IPS-NIHi11 (cell line): ENCODE measurements around the gene PDE4D.

Experiments used
- DNase-seq: peaks from one replicate; pipeline ENCODE4 v3.0.0; 2012; ENCODE audit warnings: mixed read lengths, low spot score

Gene PDE4D

DNA sequence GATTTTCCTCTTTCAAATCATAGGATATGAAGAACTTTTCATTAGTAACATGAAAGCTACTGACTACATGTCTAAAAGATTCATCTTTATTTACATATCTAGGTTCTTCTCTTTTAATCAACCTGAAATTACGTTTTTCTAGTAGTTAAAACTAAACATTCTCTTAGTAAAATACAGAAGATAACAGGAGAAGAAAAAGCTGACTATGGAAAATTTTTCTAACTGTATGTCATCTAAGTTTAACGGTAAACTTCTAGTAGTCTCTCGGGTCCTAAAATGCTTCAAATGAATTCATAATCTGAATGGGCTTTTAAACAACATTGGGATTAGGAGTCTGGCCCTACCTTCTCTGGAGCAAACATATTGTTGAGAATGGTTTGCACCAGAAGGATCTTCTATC lies 151.9 kb downstream of the PDE4D start:
- DNase-seq = no peak

DNA sequence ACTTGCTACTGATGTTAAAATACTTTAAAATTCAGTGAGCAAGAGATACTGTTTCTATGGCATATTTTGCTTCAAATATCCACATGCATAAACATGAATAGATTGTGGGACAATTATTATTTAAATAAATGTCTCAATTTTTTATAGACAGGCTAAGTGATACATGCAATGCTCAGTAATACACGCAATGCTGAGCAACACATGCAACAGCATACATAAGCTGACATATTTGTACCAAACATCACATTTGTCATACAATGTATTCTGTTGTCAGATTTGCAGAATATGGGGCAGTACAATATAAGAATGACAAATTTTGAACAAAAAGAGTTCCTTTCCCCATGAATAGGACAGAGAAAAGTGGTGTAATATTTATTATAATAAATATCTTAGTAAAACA lies 155.5 kb downstream of the PDE4D start:
- DNase-seq = no peak

DNA sequence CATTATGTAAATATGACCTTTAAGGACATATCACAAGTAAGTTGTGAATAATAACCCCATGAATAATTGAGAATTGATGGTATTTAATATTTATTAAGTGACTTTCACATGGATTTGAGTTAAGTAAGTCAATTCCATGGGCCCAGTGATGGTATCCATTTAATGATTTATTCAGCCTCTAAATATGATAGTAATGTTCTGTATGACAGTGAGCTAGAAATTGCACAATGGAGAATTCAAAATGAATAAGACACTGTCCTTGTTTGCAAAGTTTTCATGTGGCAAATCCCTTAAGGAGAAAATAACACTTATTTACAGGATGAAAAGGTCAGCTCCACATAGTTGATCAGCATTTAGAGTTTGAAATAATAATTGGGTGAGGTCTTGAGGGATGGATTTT lies 160.7 kb downstream of the PDE4D start:
- no peak for DNase-seq

DNA sequence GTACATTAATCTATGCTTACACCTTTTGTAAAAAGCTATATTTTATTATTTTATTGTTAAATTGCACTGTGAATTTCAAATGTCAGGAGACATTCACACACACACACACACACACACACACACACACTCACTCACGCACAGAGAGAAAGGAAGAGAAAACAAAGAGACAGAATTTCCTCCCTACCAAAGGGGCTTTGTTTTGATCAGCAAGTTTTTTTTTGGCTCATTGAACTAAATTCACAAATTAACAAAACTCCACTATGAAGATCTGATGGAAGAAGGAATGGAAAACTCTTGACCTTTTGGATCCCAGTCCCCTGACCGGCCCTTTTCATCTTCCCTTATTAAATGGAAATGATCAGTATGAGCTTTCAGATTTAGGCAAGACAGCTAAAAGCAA lies 161.2 kb downstream of the PDE4D start:
- DNase-seq = no peak

DNA sequence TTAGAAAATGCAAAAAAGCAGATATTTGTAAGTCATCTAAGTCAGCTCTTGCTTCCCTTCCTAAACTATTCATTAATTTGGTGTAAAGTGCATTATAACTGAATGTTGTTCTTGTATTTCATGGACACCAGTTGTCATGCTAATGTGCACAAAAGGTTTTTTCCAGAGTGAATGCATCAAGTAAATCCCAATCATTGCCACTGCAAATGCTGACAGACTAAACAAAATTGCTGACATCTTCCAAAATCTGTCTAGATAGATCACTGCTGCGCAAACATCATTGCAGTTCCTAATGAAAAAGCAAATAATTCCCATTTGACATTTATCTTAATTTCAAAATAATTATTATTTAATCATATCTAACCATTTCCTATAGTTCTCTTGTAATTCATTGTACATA lies 161.7 kb downstream of the PDE4D start:
- no peak for DNase-seq

DNA sequence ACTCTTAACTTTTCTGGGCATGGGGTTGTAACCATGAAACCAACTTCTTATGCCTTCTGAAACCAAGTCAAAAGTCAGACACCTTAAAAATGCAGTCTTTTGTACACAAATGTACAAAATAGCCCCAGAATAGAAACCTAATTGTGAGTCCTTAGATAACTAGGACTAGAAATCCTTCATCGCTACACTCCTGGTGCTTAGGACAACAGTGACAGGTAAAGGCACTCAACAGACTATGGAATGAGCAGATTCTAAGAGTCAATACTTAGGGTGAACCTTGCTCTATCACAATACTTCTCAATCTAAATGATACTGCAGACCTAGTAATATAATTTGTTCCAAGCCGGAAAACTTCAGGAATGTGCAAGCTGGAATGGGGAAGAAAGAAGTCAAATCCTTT lies 163.7 kb downstream of the PDE4D start:
- no peak for DNase-seq

DNA sequence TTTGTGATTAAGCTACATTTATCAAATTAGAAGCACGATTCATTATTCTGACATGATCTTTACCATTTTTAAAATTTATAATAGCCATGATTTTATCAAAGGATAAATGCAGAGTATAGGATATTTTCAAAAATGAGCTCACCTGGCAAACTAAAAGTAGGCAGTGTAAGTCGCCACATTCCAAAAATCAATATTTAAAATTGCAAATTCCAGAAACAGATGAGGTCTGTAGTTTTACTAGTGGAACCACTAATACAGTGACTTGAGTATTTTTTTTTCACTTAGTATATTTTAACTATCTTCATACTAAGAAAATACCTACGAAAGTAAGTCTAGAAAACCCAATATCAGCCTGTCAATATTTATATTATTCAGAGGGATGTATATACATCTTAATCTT lies 164.2 kb downstream of the PDE4D start:
- no peak for DNase-seq

DNA sequence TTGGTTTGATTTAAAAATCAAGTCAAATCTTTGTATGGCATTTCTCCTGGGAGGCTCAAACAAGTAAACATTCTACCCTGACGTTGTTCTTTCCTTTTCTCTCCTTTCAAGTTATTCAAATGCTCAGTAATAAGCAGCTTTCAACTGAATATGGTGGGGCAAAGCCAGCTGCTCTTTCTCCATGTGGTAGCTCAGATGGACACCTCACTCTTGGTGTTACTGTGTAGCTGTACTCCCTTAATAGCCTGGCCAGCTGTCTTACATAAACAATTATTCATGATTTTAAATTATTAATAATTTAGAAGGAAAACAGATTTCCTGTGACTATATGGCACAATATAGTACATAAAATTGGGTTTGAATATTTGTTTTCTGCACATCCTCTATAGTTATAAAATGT lies 165.2 kb downstream of the PDE4D start:
- DNase-seq = no peak

DNA sequence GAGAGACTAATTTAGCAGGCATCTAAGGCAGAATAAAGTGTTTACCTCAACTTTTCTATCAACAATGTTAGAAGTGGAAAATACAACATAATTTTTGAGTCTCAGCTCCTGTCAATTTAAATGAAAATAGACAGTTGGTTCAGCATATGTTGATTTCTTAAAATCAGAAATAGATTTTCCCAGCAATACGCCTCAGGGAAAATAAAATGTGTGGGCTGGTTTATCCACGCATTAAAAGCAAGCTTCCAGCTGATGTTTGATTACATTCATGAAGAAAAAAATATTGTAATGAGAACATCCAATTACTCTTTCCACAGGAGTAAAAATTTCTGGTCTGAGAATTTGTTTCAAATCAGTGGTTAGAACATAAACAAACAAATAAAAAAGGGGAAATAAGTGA lies 166.3 kb downstream of the PDE4D start:
- DNase-seq = no peak

DNA sequence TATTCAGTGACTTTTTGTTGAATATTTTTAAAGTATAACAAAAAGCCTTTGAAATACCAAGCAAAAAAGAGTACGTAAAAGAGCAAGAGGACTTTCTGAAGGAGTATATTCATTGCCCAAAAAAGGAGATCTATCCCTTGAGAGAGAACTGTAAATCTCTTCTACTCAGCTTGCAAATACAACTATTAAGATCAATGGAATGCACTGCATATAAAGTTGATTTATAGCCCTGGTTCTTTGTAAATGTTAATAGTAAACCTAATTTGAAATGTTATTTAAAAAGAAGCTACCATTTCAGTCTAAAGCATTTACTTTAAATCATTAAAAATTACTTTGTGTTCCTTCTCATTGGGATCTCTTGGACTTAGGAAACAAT lies 168.1 kb downstream of the PDE4D start:
- DNase-seq = no peak

DNA sequence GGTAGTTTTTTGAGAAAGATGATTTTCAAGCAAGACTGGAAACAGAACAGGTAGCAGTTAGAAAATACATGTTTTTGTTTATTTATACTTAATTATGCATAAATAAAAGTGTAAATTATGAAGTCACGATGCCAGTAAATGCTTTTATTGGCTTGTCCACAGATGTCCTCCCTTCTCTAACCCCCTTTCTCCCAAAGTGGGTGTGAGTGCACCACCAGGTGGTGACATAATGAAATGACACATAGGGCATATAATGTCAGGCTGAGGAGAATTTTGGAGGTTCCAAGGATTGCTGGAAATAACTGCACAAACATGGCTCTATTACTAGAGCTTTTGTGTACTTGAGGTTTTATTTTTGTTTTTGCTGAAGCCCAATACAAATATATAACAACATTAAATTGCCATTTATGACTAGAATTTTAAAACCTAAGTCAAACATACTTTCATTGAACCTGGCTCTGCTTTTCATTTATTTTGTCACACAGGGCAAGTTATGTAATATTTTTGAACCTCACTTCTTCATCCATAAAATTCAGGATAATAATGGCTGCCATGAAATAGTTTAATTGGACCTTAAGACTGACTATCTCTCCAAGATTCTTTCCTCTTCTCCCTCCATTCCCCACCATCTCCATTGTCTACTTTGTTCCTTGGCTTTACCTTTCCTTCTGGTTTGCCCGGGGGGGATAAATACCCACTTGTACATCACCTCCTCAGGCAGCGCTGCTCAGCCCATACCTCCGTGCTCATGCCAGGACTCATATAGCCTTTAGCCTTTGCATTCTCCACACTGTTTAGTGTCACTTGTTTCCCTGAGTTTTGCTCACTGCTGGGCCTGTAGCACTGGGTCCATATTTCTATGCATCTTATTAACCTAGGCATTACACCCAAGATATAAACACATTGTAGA lies 168.8 kb downstream of the PDE4D start:
- peak; percentile 75 for DNase-seq

DNA sequence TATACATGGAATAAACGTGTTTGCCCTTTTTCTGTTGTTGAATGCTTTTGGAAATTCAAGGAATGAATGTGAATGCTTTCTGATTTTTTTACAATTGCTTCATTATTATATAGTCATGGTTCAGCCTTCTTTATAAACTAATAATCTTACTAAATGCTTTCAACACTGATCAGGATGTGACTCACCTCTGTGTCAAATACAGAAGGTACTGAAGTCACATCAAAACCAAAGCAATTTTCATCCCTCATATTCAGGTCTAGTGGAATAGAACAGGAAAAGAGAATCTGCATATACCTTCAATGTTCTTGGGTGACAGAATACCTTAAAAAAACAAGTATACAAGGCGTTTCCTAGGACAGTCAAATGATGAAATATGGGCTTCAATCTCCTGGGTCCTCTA lies 170.7 kb downstream of the PDE4D start:
- no peak for DNase-seq

DNA sequence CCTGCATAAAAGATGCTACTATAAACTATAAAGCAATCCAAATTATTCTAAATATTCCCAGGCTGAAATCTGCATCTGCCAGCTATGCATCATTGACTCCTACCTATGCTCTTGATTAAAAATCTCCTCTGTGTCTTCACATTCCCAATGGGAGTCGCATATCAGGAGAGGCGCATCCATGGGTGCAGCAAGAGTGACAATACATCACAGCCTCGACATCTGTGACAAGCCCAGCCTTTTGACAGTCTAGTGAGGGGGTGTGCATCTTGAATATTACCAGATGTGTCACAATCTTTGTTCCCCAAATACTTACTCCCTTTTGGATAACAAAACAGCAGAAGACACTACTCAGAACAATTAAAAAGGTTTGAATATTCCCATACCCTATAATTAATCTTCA lies 171.8 kb downstream of the PDE4D start:
- no peak for DNase-seq

DNA sequence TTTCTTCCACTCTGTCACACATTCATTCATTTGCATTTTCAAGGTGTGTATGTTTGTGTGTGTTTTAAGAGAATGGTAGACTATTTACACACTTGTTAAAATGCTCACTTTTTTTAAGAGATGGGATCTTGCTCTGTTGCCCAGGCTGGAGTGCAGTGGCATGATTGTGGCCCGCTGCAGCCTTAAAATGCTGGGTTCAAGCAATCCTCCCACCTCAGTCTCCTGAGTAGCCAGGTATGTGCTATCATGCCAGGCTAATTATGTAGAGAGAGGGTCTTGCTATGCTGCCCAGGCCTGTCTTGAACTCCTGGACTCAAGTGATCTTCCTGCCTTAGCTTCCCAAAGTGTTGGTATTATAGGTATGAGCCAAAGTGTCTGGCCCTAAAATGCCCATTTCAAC lies 173.5 kb downstream of the PDE4D start:
- no peak for DNase-seq

DNA sequence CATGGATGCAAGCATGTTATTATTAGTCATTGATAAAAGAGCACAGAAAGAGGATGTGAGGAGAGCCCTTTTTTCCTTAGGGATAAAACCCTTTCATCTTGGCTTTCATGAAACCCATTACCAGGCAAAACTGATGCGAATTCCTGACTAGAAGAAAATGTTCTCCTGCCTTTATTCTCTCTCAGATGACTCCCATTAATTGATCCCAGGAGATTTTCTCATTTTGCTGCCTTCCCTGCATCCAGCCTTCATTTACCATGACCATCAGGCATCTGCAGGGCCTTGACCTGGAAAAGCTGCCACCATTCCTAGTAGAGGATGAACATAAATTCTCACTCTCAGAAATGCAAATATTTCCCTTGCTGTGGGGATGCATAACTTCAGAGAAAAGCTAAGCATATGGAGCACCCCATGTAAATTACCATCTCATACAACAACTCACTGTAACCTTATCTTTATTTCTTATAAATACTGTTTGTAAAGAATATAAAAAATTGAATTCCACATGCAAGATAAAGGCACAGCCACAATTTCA lies 176.5 kb downstream of the PDE4D start:
- DNase-seq = no peak

DNA sequence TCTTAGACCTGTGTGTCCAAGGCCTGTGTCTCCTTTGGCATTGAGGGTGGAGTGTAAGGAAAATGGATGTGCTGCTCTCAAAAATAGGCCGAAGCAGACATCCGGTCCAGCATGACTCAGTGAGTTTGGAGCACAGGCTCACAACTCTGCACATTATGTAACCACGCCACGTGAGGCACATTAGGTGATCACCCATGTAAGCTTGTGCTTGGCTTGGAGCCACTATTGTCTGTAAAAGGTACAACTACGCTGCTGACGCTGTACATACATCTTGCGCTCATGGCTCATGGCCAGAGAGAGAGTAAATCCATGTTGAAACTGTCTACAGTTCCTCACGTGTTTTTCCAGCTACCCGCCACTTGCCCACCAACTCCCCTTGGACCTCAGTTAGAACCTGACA lies 177.5 kb downstream of the PDE4D start:
- DNase-seq = no peak

DNA sequence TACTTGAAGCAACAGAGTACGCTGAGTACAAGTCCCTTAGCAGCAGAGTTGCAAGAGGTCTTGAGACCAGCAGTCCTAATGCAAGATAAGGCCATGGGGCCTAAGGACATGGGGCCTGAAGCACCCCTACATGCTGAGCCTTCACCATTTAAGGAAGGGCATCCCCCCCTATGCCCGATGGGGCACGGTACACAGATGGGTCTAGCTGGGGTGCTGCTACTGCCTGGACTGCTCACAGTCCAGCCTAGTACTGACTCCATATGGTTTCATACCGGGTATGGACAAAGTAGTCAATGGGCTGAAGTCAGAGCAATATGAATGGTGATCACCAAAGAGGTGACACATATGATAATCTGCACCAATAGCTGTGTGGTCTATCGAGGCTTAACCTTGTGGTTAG lies 178.3 kb downstream of the PDE4D start:
- no peak for DNase-seq

DNA sequence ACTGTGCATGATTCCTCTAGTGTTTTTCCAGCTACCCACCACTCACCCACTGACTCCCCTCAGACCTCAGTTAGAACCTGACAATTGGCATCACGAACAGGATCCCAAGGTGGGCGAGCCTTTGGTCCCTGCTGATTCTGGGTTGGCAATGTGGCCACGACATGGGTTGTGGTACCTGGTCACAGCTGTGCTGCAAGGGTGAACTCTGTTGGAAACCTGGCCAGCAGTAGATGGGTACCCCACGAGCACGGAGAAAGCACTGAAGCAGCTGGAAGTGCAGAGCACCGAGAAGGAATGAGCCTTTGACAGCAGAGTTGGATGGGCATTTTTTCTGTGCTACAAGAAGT lies 180.1 kb downstream of the PDE4D start:
- no peak for DNase-seq

DNA sequence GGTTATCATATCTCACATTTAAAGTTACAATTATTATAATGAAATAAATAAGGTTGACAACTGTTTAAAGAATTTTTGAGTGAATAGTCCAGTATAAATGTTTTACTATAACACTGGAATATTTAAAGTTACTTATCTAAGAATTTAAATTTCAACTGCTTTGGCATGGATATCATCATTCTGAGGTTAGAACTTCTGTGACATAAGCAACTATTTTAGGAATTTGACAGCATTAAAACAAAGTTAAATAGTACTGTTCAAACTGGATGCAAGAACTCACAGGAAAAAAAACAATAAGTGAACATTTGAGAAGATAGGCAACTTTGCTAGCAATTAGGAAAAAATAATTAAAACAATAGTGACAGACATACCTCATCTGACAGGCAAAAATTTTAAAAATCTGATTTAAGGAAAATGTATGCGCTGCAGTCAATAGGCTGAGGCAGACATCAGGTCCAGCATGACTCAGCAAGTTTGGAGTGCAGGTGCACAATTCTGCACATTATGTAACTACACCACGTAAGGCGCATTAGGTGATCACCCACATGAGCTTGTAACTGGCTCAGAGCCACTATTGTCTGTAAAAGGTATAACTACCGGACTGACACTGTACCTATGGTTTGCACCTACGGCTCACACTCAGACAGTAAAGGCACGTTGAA lies 180.6 kb downstream of the PDE4D start:
- DNase-seq = no peak

DNA sequence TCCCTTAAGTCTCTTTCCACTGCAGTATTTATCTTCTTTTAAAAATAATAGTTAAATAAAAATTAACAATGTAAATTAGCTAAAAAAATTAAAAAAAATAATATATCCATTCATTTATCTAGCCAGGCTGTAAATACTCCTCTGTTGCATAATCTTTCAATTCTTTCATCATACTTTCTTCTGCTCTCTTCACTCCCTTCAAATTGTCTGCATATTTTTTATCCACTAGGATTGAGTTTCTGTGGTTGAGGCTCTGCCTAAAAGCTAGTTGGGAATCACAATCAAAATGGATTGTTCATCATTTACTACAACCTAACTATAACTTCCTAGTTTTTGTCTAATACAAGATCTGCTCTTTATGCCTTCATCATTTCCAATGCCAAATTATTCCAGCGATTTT lies 182.2 kb downstream of the PDE4D start:
- no peak for DNase-seq

DNA sequence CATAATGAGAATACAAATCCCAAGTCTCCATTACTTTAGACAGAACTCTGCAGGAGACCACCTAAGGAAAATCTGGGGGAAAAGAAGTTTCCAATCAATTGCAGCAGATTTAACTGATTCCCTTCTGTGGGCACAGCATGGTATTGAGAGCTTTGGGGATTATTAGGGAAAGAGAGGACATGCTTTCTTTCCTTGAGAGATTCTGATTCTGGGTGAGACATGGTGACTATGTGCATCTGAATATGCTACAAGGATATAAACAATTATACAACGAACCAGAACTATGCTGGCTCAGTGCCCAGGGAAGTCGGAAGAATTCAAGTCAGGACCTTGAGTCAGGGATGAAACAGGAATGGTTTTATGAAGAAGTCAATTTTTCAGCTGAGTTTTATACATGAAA lies 183.7 kb downstream of the PDE4D start:
- DNase-seq = peak; percentile 10

DNA sequence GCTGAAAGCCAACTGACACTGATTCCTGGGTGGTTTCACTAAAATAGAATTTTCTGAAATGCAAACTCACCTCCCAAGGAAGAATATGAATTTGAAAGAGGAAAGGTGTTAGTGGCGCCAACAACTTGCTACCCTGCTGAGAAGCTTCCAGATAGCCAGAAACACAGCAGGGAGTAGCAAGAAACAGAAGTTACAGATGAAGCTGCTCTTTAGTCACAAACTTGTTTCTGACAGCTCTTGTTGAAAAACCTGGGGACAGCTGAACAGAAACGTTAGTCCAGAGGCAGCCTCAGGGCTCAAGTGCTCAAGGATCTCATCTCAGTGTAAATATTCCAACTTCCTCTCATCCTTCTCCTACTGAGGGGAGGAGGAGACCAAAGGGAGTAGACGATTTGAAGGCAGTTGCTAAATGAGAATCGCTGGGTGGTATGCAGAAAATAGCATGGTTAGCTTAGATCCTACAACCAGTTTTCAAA lies 184.1 kb downstream of the PDE4D start:
- DNase-seq = peak; percentile 47

DNA sequence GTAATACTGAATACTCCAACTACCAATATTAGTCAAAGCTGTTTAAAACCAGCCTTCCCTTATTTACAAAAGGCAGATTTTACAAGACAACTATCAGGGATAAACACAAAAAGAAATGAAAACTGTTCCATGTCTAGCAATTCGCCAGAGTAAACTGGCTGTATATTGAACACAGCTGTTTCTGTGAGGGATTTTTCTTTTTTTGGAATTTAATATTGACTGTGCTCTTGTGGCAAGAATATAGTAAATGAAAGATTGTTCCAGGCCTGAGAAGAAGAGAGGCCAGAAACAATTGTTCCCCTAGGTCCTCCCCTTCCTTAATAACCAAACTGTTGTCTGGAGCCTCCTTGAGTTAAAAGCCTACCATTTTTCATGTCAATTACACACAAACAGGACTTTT lies 188.6 kb downstream of the PDE4D start:
- no peak for DNase-seq

DNA sequence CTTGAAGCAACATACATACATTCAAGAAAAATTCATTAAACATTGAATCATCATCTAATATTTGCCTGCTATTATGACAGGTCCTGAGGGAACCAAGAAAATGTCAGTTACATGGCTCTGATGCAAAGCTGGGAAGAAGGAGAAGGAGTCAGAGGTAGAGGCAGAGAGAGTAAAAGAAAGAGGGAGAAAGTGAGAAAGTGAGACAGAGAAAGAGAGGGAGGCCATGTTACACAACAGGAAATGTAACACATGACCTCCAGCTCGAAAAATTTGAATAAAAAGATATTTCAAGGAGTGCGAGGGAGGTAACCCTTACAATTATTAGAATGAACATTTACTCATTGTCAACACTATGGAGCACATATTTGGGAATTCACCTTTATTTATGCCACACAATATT lies 189.7 kb downstream of the PDE4D start:
- no peak for DNase-seq
